HG03469 (cell line): ENCODE data around the gene LMTK3.

ENCODE experiments used
- ATAC-seq: cut with Tn5 transposase; IDR thresholded peaks from one replicate; pipeline ENCODE4 v1.9.1; 2021; ENCODE audit warnings: mild to moderate bottlenecking, moderate library complexity, moderate number of reproducible peaks; ENCODE audit not compliant: unreplicated experiment

Gene LMTK3

GRCh38 chr19:48511800-48512503 lies at the start of gene LMTK3:
TSS of gene LMTK3 (minus strand) at chr19:48511835. CDS start at chr19:48511576, 259 bp downstream.
- ATAC-seq, result no peak

GRCh38 chr19:48561412-48561811 lies 49.8 kb upstream of the LMTK3 start:
- ATAC-seq, result no peak

GRCh38 chr19:48560095-48560530 lies 48.5 kb upstream of the LMTK3 start:
- no peak for ATAC-seq

GRCh38 chr19:48558018-48558684 lies 46.5 kb upstream of the LMTK3 start:
- ATAC-seq, result no peak

GRCh38 chr19:48556825-48557224 lies 45.2 kb upstream of the LMTK3 start:
- ATAC-seq, result no peak

- ATAC-seq, result no peak
These were observed 44.5 kb upstream of the LMTK3 start for GRCh38 chr19:48556163-48556562.

GRCh38 chr19:48554385-48555091 lies 42.9 kb upstream of the LMTK3 start:
- no peak for ATAC-seq

GRCh38 chr19:48553676-48554384 lies 42.2 kb upstream of the LMTK3 start:
- no peak for ATAC-seq

- ATAC-seq, result no peak
These were observed 41.0 kb upstream of the LMTK3 start for GRCh38 chr19:48552406-48553322.

GRCh38 chr19:48551437-48552302 lies 40.0 kb upstream of the LMTK3 start, which contains the start of gene SULT2B1:
TSS of gene SULT2B1 (plus strand) at chr19:48552172. CDS start at chr19:48552253, 81 bp downstream.
- ATAC-seq, result no peak

- no peak for ATAC-seq
These were observed 37.7 kb upstream of the LMTK3 start for GRCh38 chr19:48549380-48549779.

- ATAC-seq, result no peak
These were observed 36.7 kb upstream of the LMTK3 start for GRCh38 chr19:48548253-48548911.

- ATAC-seq, result no peak
These were observed 36.1 kb upstream of the LMTK3 start for GRCh38 chr19:48547722-48548121.

- ATAC-seq, result no peak
These were observed 33.5 kb upstream of the LMTK3 start for GRCh38 chr19:48544856-48545750.

- no peak for ATAC-seq
These were observed 31.6 kb upstream of the LMTK3 start for GRCh38 chr19:48543121-48543710.

- ATAC-seq, result no peak
These were observed 30.2 kb upstream of the LMTK3 start for GRCh38 chr19:48541813-48542212.

- ATAC-seq, result no peak
These were observed 28.5 kb upstream of the LMTK3 start for GRCh38 chr19:48540110-48540509.
